Endodermal cell (in vitro differentiated cells): ENCODE data around the gene KDM5B. TPM values are rescaled to one million over a fixed set of nuclear protein-coding genes. Genes with fewer than 3 reads are reported as not detected.

Experiments
- DNase-seq: peaks from one replicate; pipeline ENCODE4 v3.0.0-alpha.2; 2017
- H3K27ac ChIP-seq: 2 replicates; pipeline ENCODE4 v1.5.1; 2013; ENCODE audit warnings: mild to moderate bottlenecking, low read depth, low read length, moderate library complexity
- H3K27me3 ChIP-seq: 2 replicates; pipeline ENCODE4 v1.6.1; 2013; ENCODE audit warnings: mild to moderate bottlenecking, low read length, moderate library complexity; ENCODE audit not compliant: insufficient read depth, control insufficient read depth, poor library complexity, severe bottlenecking
- H3K36me3 ChIP-seq: 2 replicates; pipeline ENCODE4 v1.7.0; 2013; ENCODE audit warnings: mild to moderate bottlenecking, low read length, moderate library complexity; ENCODE audit not compliant: control insufficient read depth, insufficient read depth
- H3K4me1 ChIP-seq: one replicate; pipeline ENCODE4 v1.7.0; 2013; ENCODE audit warnings: low read length; ENCODE audit not compliant: control insufficient read depth, insufficient read depth
- H3K4me3 ChIP-seq: 2 replicates; pipeline ENCODE4 v1.5.1; 2013; ENCODE audit warnings: mild to moderate bottlenecking, low read length, moderate library complexity
- H3K9ac ChIP-seq: 2 replicates; pipeline ENCODE4 v1.6.1; 2013; ENCODE audit warnings: mild to moderate bottlenecking, low read length, moderate library complexity; ENCODE audit not compliant: poor library complexity, severe bottlenecking; ENCODE audit errors: extremely low read depth
- H3K9me3 ChIP-seq: 2 replicates; pipeline ENCODE4 v1.6.1; 2013; ENCODE audit warnings: mild to moderate bottlenecking, low read length, moderate library complexity; ENCODE audit not compliant: control insufficient read depth
- H3K27ac Mint-ChIP-seq: 2 replicates; pipeline ENCODE4 v1.8.0; 2020; ENCODE audit warnings: mixed read lengths
- H3K27me3 Mint-ChIP-seq: 2 replicates; pipeline ENCODE4 v1.8.0; 2021; ENCODE audit warnings: mild to moderate bottlenecking, mixed read lengths; ENCODE audit not compliant: insufficient read depth
- H3K36me3 Mint-ChIP-seq: 2 replicates; pipeline ENCODE4 v1.8.0; 2020; ENCODE audit warnings: low read depth, mixed read lengths
- H3K4me1 Mint-ChIP-seq: 2 replicates; pipeline ENCODE4 v1.8.0; 2020; ENCODE audit warnings: mixed read lengths
- H3K4me3 Mint-ChIP-seq: 2 replicates; pipeline ENCODE4 v1.8.0; 2020; ENCODE audit warnings: mild to moderate bottlenecking, moderate library complexity, mixed read lengths
- H3K9me3 Mint-ChIP-seq: 2 replicates; pipeline ENCODE4 v1.8.0; 2020; ENCODE audit warnings: mild to moderate bottlenecking, mixed read lengths
- WGBS, 2 experiments: methylation state at CpG; one replicate each; pipeline versions ENCODE4 v1.1.5 to v1.1.7; 2013; ENCODE audit warnings: missing lambda C conversion rate in 2 of 2, mixed read lengths in 1 of 2; ENCODE audit not compliant: insufficient coverage in 1 of 2, insufficient read length in 1 of 2; 5-methylcytosine and 5-hydroxymethylcytosine counted together
- total RNA-seq, 2 donors: library from RNA; stranded (reverse); fragmentation: NEBNext Ultra II Directional in 1 of 2; extraction: Animal tissue kit (Norgen Biotek cat#: 25700) in 1 of 2; gene quantifications; 2 replicates in 1 of 2; 3 replicates in 1 of 2; pipeline ENCODE4 v1.2.1, GENCODE V29; 2021
- TF ChIP-seq, protein P1 (sequence below): fragments of 200-600 bp; sonication (generic); conservative IDR thresholded peaks from 2 replicates; pipeline ENCODE4 v1.5.0; 2021; ENCODE audit warnings: antibody characterized with exemption, mild to moderate bottlenecking

Gene KDM5B
- total RNA-seq, 2 donors from 2014 or later = 207 to 219 TPM

DNA sequence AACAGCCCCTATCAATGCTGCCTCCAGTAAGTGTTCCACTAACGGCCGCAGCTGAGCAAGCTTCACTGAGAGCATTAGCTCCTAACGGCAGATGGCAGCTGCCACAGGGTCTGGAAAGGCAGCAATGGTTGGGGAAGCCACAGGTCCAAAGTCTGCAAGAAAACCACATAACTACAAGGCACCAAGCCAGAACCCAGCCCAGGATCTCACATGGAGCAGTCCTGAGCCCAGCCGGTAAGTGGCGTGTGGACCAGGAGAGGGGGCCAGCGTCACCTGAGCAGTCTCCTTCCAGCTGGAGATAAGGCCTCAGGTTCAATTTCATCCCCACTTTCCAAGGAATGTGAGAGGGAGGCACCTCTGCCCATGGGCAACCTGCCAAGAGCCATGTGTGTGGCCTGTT is 111.2 kb downstream of the KDM5B start:
- no peaks in the 10 kb centered on the region for H3K36me3 Mint-ChIP-seq
- 84% methylated on average over 6 of the region's 6 CpGs; no CpG with 5 or more reads in 1 of the 2 experiments for WGBS, 2 experiments
- peaks cover 21% of the 10 kb centered on the region for H3K27me3 Mint-ChIP-seq
- Histone ChIP-seq H3K9ac (no peak overlapping the region), H3K4me3 (no peak overlapping the region), H3K4me1 (no peaks in the 10 kb centered on the region), H3K27ac (no peak overlapping the region), H3K9me3 (no peaks in the 10 kb centered on the region), H3K27me3 (peaks cover 29% of the 10 kb centered on the region), H3K36me3 (no peaks in the 10 kb centered on the region)
- peak; percentile 67 for DNase-seq
- H3K4me3 Mint-ChIP-seq = no peak overlapping the region
- H3K4me1 Mint-ChIP-seq = no peaks in the 10 kb centered on the region
- TF ChIP-seq, protein P1, sequence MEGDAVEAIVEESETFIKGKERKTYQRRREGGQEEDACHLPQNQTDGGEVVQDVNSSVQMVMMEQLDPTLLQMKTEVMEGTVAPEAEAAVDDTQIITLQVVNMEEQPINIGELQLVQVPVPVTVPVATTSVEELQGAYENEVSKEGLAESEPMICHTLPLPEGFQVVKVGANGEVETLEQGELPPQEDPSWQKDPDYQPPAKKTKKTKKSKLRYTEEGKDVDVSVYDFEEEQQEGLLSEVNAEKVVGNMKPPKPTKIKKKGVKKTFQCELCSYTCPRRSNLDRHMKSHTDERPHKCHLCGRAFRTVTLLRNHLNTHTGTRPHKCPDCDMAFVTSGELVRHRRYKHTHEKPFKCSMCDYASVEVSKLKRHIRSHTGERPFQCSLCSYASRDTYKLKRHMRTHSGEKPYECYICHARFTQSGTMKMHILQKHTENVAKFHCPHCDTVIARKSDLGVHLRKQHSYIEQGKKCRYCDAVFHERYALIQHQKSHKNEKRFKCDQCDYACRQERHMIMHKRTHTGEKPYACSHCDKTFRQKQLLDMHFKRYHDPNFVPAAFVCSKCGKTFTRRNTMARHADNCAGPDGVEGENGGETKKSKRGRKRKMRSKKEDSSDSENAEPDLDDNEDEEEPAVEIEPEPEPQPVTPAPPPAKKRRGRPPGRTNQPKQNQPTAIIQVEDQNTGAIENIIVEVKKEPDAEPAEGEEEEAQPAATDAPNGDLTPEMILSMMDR = peak; percentile 58
- no peak overlapping the region for H3K27ac Mint-ChIP-seq
- no peaks in the 10 kb centered on the region for H3K9me3 Mint-ChIP-seq

DNA sequence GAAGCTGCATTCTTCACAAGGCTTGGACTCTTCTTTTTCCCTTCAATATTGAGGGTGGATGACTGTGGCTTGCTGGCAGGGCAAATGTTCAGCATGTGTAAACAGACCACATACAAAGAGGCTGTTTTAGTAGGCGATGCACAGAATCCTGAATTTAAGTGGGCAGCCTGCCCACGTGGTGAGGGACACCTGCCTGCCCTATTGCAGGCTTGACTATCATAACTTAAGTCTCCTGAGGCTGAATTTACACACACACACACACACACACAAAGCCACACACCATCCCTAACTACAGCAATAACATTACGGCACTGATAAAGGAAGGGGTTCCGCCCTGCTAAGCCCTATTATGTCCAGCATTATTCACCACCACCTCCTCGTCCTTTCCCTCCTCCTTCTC is 113.9 kb downstream of the KDM5B start:
- Histone ChIP-seq H3K27ac (no peak overlapping the region), H3K9me3 (no peaks in the 10 kb centered on the region), H3K9ac (no peak overlapping the region), H3K4me1 (no peaks in the 10 kb centered on the region), H3K36me3 (no peaks in the 10 kb centered on the region), H3K27me3 (peaks cover 36% of the 10 kb centered on the region), H3K4me3 (no peak overlapping the region)
- TF ChIP-seq, protein P1 = no peak
- Mint-ChIP-seq H3K36me3 (no peaks in the 10 kb centered on the region), H3K9me3 (no peaks in the 10 kb centered on the region), H3K4me3 (no peak overlapping the region), H3K27ac (no peak overlapping the region), H3K27me3 (peaks cover 33% of the 10 kb centered on the region), H3K4me1 (no peaks in the 10 kb centered on the region)
- WGBS, 2 experiments = 69 to 74% methylated on average over 5 of the region's 5 CpGs
- no peak for DNase-seq

DNA sequence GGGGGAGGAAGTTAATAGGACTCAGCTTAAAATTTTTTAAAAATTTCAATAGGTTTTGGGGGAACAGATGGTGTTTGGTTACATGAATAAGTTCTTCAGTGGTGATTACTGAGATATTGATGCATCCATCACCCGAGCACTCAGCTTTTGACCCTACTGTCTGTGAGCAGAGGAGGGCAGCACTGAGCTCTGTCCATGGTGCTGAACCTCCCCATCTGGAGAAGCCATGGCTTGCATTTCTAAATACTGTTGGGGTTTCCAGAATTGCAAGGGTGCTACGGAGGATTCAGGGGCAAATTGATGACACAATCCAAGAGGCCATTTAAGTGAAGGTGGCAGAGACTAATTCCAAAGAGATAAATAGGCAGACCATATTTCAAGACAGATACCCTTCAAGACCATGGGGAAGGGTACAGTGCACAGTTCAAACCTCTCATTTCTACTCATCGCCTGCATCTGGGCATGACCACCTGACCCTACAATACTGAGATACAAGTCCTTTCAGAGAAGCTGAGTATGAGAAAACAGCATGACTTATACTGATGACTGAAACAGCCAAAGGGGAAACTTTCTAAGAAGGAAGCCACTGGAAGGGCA is 115.2 kb downstream of the KDM5B start:
- Histone ChIP-seq H3K27ac (no peak overlapping the region), H3K9ac (no peak overlapping the region), H3K27me3 (peaks cover 36% of the 10 kb centered on the region), H3K4me3 (no peak overlapping the region), H3K36me3 (no peaks in the 10 kb centered on the region), H3K4me1 (no peaks in the 10 kb centered on the region), H3K9me3 (no peaks in the 10 kb centered on the region)
- H3K36me3 Mint-ChIP-seq = no peaks in the 10 kb centered on the region
- WGBS, 2 experiments = 25 to 54% methylated on average over 1 to 3 of the region's 3 CpGs
- H3K27ac Mint-ChIP-seq = no peak overlapping the region
- TF ChIP-seq, protein P1 = peak; percentile 60
- H3K27me3 Mint-ChIP-seq = peaks cover 33% of the 10 kb centered on the region
- DNase-seq = peak; percentile 94
- no peaks in the 10 kb centered on the region for H3K9me3 Mint-ChIP-seq
- H3K4me1 Mint-ChIP-seq = no peaks in the 10 kb centered on the region
- no peak overlapping the region for H3K4me3 Mint-ChIP-seq
